A549 (cell line): ENCODE measurements around the gene FRY. TPM values are rescaled to one million over a fixed set of nuclear protein-coding genes. Genes with fewer than 3 reads are reported as not detected.

Experiments used
- ATAC-seq, 2 experiments: fragments of 200-7000 bp in 1 of 2; fragments of >200 bp in 1 of 2; cut with Nextera tagmentation in 1 of 2; cut with Tn5 transposase in 1 of 2; 3 replicates each; pipeline versions ENCODE4 v1.8.0 to v1.9.1; 2018 to 2020; ENCODE audit warnings: mild to moderate bottlenecking in 1 of 2, moderate library complexity in 1 of 2
- CTCF ChIA-PET: fragments of 300-600 bp; sonication (Branson Sonifier 250); formaldehyde crosslinking; extraction: SDS; loops from one replicate; lab custom pipeline; 2021; ENCODE audit warnings: antibody characterized with exemption, inconsistent platforms; lab: Yijun Ruan, JAX
- POLR2A ChIA-PET: fragments of 350-600 bp; formaldehyde crosslinking; extraction: SDS; loops from one replicate; lab custom pipeline; 2021; ENCODE audit warnings: antibody characterized with exemption, inconsistent platforms; lab: Yijun Ruan, JAX
- DNase-seq, 2 experiments: peaks; one replicate each; pipeline versions ENCODE4 v3.0.0 to v3.0.0-alpha.2; 2011 to 2016; ENCODE audit warnings: low read depth in 1 of 2, low spot score in 1 of 2
- FAIRE-seq: peaks from 2 replicates; lab custom pipeline; 2011; peaks lifted over from hg19 to GRCh38; lab: Jason Lieb, UNC
- H3K27ac ChIP-seq, 2 experiments: fragments of >200 bp; sonication (Bioruptor Twin); formaldehyde crosslinking; 3 replicates each; pipeline ENCODE4 v1.5.1; 2016 to 2017
- H3K4me1 ChIP-seq: fragments of >200 bp; sonication (Bioruptor Twin); formaldehyde crosslinking; 3 replicates; pipeline ENCODE4 v1.6.1; 2016
- H3K4me2 ChIP-seq: fragments of >200 bp; sonication (Bioruptor Twin); formaldehyde crosslinking; 3 replicates; pipeline ENCODE4 v1.6.1; 2016
- H3K4me3 ChIP-seq: fragments of >200 bp; sonication (Bioruptor Twin); formaldehyde crosslinking; 3 replicates; pipeline ENCODE4 v1.5.1; 2016
- H3K9me3 ChIP-seq: fragments of >200 bp; sonication (Bioruptor Twin); formaldehyde crosslinking; 3 replicates; pipeline ENCODE4 v1.6.1; 2016
- BCL3 ChIP-seq: fragments of >200 bp; sonication (Bioruptor Twin); formaldehyde crosslinking; IDR thresholded peaks from 3 replicates; pipeline ENCODE4 v1.6.1; 2016
- BHLHE40 ChIP-seq: IDR thresholded peaks from 2 replicates; pipeline ENCODE4 v1.6.1; 2012; ENCODE audit warnings: low read depth, low read length, inconsistent platforms
- CHD2 ChIP-seq: fragments of 150-350 bp; IDR thresholded peaks from 2 replicates; pipeline ENCODE4 v1.6.1; 2014; ENCODE audit warnings: low read length; ENCODE audit not compliant: partially characterized antibody
- CTCF ChIP-seq: fragments of >200 bp; sonication (Bioruptor Twin); formaldehyde crosslinking; IDR thresholded peaks from 3 replicates; pipeline ENCODE4 v1.5.1; 2016
- E2F6 ChIP-seq: IDR thresholded peaks from 2 replicates; pipeline ENCODE4 v1.6.1; 2012; ENCODE audit warnings: low read depth, borderline replicate concordance
- ESRRA ChIP-seq: fragments of 150-350 bp; IDR thresholded peaks from 2 replicates; pipeline ENCODE4 v1.6.1; 2014; ENCODE audit warnings: mild to moderate bottlenecking, low read length, borderline replicate concordance
- FOSB ChIP-seq: fragments of 250-450 bp; sonication (Bioruptor Pico); IDR thresholded peaks from 2 replicates; pipeline ENCODE4 v1.5.0; 2020; ENCODE audit warnings: mild to moderate bottlenecking, moderate library complexity
- FOSL2 ChIP-seq, 2 experiments: fragments of 450-650 bp in 1 of 2; fragments of >200 bp in 1 of 2; sonication (Bioruptor Twin) in 1 of 2; formaldehyde crosslinking; IDR thresholded peaks; 2 replicates each; pipeline versions ENCODE4 v1.5.0 to v1.6.1; 2016 to 2020; ENCODE audit warnings: mild to moderate bottlenecking in 1 of 2, moderate library complexity in 1 of 2
- FOXS1 ChIP-seq: fragments of 250-450 bp; sonication (Bioruptor Pico); IDR thresholded peaks from 2 replicates; pipeline ENCODE4 v1.5.0; 2020; ENCODE audit warnings: mild to moderate bottlenecking, moderate library complexity
- HES2 ChIP-seq: fragments of >200 bp; sonication (Bioruptor Twin); formaldehyde crosslinking; IDR thresholded peaks from 2 replicates; pipeline ENCODE4 v1.6.1; 2016
- HEYL ChIP-seq: fragments of 250-450 bp; sonication (Bioruptor Pico); IDR thresholded peaks from 2 replicates; pipeline ENCODE4 v1.8.0; 2021; ENCODE audit warnings: mild to moderate bottlenecking, moderate library complexity
- HOXB5 ChIP-seq: fragments of 250-450 bp; sonication (Bioruptor Pico); IDR thresholded peaks from 2 replicates; pipeline ENCODE4 v1.5.0; 2020; ENCODE audit warnings: mild to moderate bottlenecking, moderate library complexity
- MAZ ChIP-seq: fragments of 150-350 bp; IDR thresholded peaks from 2 replicates; pipeline ENCODE4 v1.6.1; 2014; ENCODE audit warnings: antibody characterized with exemption, low read depth, low read length, borderline replicate concordance
- NFE2L2 ChIP-seq: fragments of 150-350 bp; conservative IDR thresholded peaks from 2 replicates; pipeline ENCODE4 v1.6.1; 2014; ENCODE audit warnings: low read length
- NR3C1 ChIP-seq: fragments of >200 bp; sonication (Bioruptor Twin); formaldehyde crosslinking; IDR thresholded peaks from 3 replicates; pipeline ENCODE4 v1.6.1; 2017
- RARB ChIP-seq: fragments of 250-450 bp; sonication (Bioruptor Pico); IDR thresholded peaks from 2 replicates; pipeline ENCODE4 v1.8.0; 2021; ENCODE audit warnings: mild to moderate bottlenecking, moderate library complexity
- RNF2 ChIP-seq: fragments of 200-600 bp; sonication (generic); IDR thresholded peaks from 2 replicates; pipeline ENCODE4 v1.6.1; 2016; ENCODE audit warnings: low read depth, mild to moderate bottlenecking, antibody characterized with exemption, moderate library complexity, borderline replicate concordance
- SREBF2 ChIP-seq: fragments of 450-650 bp; IDR thresholded peaks from 2 replicates; pipeline ENCODE4 v1.6.1; 2014; ENCODE audit warnings: mild to moderate bottlenecking, moderate library complexity
- TFCP2L1 ChIP-seq: fragments of 250-450 bp; sonication (Bioruptor Pico); IDR thresholded peaks from 2 replicates; pipeline ENCODE4 v1.5.0; 2021; ENCODE audit warnings: mild to moderate bottlenecking
- ZC3H11A ChIP-seq: fragments of 450-650 bp; IDR thresholded peaks from 2 replicates; pipeline ENCODE4 v1.6.1; 2014; ENCODE audit warnings: antibody characterized with exemption, mild to moderate bottlenecking
- ZNF302 ChIP-seq: fragments of 250-450 bp; sonication (Bioruptor Pico); IDR thresholded peaks from 2 replicates; pipeline ENCODE4 v1.9.0; 2021; ENCODE audit warnings: inconsistent platforms, mild to moderate bottlenecking, moderate library complexity
- ZSCAN20 ChIP-seq: fragments of 250-450 bp; sonication (Bioruptor Pico); IDR thresholded peaks from 2 replicates; pipeline ENCODE4 v1.8.0; 2022; ENCODE audit warnings: mild to moderate bottlenecking, moderate library complexity
- WGBS: methylation state at CpG from one replicate; pipeline ENCODE4 v1.1.6; 2017; ENCODE audit errors: missing lambda C conversion rate; 5-methylcytosine and 5-hydroxymethylcytosine counted together
- polyA plus RNA-seq, 4 experiments: library from polyadenylated mRNA; depleted of rRNA in 3 of 4; stranded (reverse); fragments of >200 nt; fragmentation: RNase III in 1 of 4; extraction: RNeasy Plus Mini Kit Qiagen cat#74134 plus additional on column Dnase treatment in 1 of 4; gene quantifications; 2 replicates in 3 of 4; 3 replicates in 1 of 4; pipeline ENCODE4 v1.2.3, GENCODE V29; 2011 to 2017

Gene FRY
- polyA plus RNA-seq, 2 of the 4 experiments (the other 2 are of a cell fraction), result 0.08 to 0.26 TPM

GRCh38 chr13:32243695-32244094, 212.1 kb downstream of the FRY start:
- POLR2A ChIA-PET, result no interaction called here
- Histone ChIP-seq H3K27ac (no peak overlapping the region), H3K4me2 (no peak overlapping the region), H3K9me3 (no peaks in the 10 kb centered on the region), H3K4me1 (no peaks in the 10 kb centered on the region), H3K4me3 (no peak overlapping the region)
- FAIRE-seq (no peak), DNase-seq (no peak), ATAC-seq (no peak)
- TF ChIP-seq FOXS1 (no peak), ZSCAN20 (CRISPR knock-in tag) (no peak), NFE2L2 (no peak), RARB (no peak), HES2 (no peak), HOXB5 (CRISPR knock-in tag) (no peak), ZC3H11A (no peak), TFCP2L1 (CRISPR knock-in tag) (no peak), RNF2 (no peak)
- CTCF ChIA-PET, result no interaction called here
- 59% methylated on average over 5 of the region's 5 CpGs for WGBS

- POLR2A ChIA-PET, result no interaction called here
- no peak for ATAC-seq
- Histone ChIP-seq H3K4me1 (no peaks in the 10 kb centered on the region), H3K9me3 (no peaks in the 10 kb centered on the region), H3K4me3 (no peak overlapping the region), H3K27ac (no peak overlapping the region)
- TF ChIP-seq MAZ (no peak), HEYL (CRISPR knock-in tag) (no peak), FOSB (CRISPR knock-in tag) (no peak), BCL3 (no peak), FOSL2 (IDR thresholded peaks at IDR 0.05) (no peak), FOSL2 (CRISPR knock-in tag; IDR thresholded peaks at IDR 0.05) (no peak), E2F6 (no peak), CHD2 (no peak), ESRRA (no peak), ZNF302 (CRISPR knock-in tag) (no peak), CTCF (no peak), NR3C1 (no peak), ZSCAN20 (CRISPR knock-in tag) (no peak), BHLHE40 (no peak), SREBF2 (no peak)
- TF ChIP-seq, all 56 proteins: peak for 0
- no peak for FAIRE-seq
- no peak for DNase-seq
- CTCF ChIA-PET, result interaction anchor here (0.6 to 2.5 kb wide), 10 partner anchors 8 to 1484 kb away, joined by 3 to 10 read pairs (median 4); no protein-coding TSS in a partner anchor
- 71% methylated on average over 5 of the region's 5 CpGs for WGBS
- no peak overlapping the region for H3K4me2 ChIP-seq
Observed at GRCh38 chr13:32245555-32245954, 214.0 kb downstream of the FRY start.
